ENCODE results near the gene DEPDC7. TPM values are rescaled to one million over a fixed set of nuclear protein-coding genes. Genes with fewer than 3 reads are reported as not detected.

The DEPDC7 gene
- total and polyA plus RNA-seq, 2 of the 8 experiments (the other 6 are each of a cell fraction or from before 2014, with no cell fraction given), result 3.1 to 7.6 TPM

GRCh38 chr11:33017478-33017877 is 1.8 kb downstream of the DEPDC7 start (continued):
- no peak for TF ChIP-seq KDM4A (IDR thresholded peaks at IDR 0.05; ENCODE audit: low read depth, low read length, severe bottlenecking)
- no peak for TF ChIP-seq SIX5 (IDR thresholded peaks at IDR 0.05; ENCODE audit: low read depth, low read length)

Data from H1 (cell line).